OCI-LY3 (cell line): Measurements from ENCODE around the gene ZNF697.
"Not testable (repeated sequence)": the region's sequence is repeated elsewhere in the genome, so short reads cannot be mapped to it uniquely, and the experiment has no call there.

ENCODE experiments used
- H2AFZ ChIP-seq: fragments of 200-600, 300-600 bp; shearing (Covaris generic); 2 replicates; pipeline ENCODE4 v1.6.0; 2014; ENCODE audit warnings: antibody characterized with exemption, low read depth, low read length
- H3K27ac ChIP-seq: fragments of 200-600, 300-600 bp; sonication (generic); 2 replicates; pipeline ENCODE4 v1.5.1; 2014; ENCODE audit warnings: mild to moderate bottlenecking, low read length, moderate library complexity, mixed read lengths
- H3K27me3 ChIP-seq: fragments of 200-600, 300-600 bp; sonication (generic); 2 replicates; pipeline ENCODE4 v1.6.1; 2014; ENCODE audit warnings: low read depth, low read length, mixed read lengths
- H3K36me3 ChIP-seq: fragments of 200-600, 300-600 bp; sonication (generic); replicated peaks from 2 replicates; pipeline ENCODE3; 2014; ENCODE audit warnings: low read depth, low read length, mixed read lengths
- H3K4me1 ChIP-seq: fragments of 300-600, 200-600 bp; sonication (generic); 2 replicates; pipeline ENCODE4 v1.6.1; 2014; ENCODE audit warnings: low read length, mixed read lengths
- H3K4me2 ChIP-seq: fragments of 200-600, 300-600 bp; sonication (generic); 2 replicates; pipeline ENCODE4 v1.6.1; 2014; ENCODE audit warnings: low read length, mixed read lengths
- H3K4me3 ChIP-seq: fragments of 300-600, 200-600 bp; sonication (generic); 2 replicates; pipeline ENCODE4 v1.5.1; 2014; ENCODE audit warnings: antibody characterized with exemption, mild to moderate bottlenecking, low read length, moderate library complexity
- H3K79me2 ChIP-seq: fragments of 300-600, 200-600 bp; shearing (Covaris generic); 2 replicates; pipeline ENCODE4 v1.6.1; 2014; ENCODE audit warnings: mild to moderate bottlenecking, low read length, mixed read lengths
- H3K9ac ChIP-seq: fragments of 300-600, 200-600 bp; shearing (Covaris generic); 2 replicates; pipeline ENCODE4 v1.6.0; 2014; ENCODE audit warnings: mild to moderate bottlenecking, low read length, moderate library complexity
- H3K9me3 ChIP-seq: fragments of 200-600, 300-600 bp; shearing (Covaris generic); 2 replicates; pipeline ENCODE4 v1.6.1; 2014; ENCODE audit warnings: low read length, mixed read lengths; ENCODE audit not compliant: insufficient read depth
- H4K20me1 ChIP-seq: fragments of 200-600, 300-600 bp; sonication (generic); 2 replicates; pipeline ENCODE4 v1.6.1; 2016; ENCODE audit warnings: low read length, mixed read lengths; ENCODE audit not compliant: insufficient read depth
- EZH2phosphoT487 ChIP-seq: fragments of 200-600 bp; shearing (Covaris generic); IDR thresholded peaks from 2 replicates; pipeline ENCODE4 v1.6.1; 2018; ENCODE audit warnings: antibody characterized with exemption, mixed run types, low read depth
- TF ChIP-seq, protein P1 (sequence below): fragments of 200-600, 300-600 bp; sonication (generic); IDR thresholded peaks from 2 replicates; pipeline ENCODE4 v1.5.1; 2014; ENCODE audit warnings: antibody characterized with exemption, low read length, low read depth

Gene ZNF697

GRCh38 chr1:119588621-119589020, 59.4 kb downstream of the ZNF697 start:
- no peak overlapping the region for H3K4me3 ChIP-seq
- no peak overlapping the region for H3K4me2 ChIP-seq
- TF ChIP-seq, protein P1, sequence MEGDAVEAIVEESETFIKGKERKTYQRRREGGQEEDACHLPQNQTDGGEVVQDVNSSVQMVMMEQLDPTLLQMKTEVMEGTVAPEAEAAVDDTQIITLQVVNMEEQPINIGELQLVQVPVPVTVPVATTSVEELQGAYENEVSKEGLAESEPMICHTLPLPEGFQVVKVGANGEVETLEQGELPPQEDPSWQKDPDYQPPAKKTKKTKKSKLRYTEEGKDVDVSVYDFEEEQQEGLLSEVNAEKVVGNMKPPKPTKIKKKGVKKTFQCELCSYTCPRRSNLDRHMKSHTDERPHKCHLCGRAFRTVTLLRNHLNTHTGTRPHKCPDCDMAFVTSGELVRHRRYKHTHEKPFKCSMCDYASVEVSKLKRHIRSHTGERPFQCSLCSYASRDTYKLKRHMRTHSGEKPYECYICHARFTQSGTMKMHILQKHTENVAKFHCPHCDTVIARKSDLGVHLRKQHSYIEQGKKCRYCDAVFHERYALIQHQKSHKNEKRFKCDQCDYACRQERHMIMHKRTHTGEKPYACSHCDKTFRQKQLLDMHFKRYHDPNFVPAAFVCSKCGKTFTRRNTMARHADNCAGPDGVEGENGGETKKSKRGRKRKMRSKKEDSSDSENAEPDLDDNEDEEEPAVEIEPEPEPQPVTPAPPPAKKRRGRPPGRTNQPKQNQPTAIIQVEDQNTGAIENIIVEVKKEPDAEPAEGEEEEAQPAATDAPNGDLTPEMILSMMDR, result no peak
- TF ChIP-seq EZH2phosphoT487, result no peak
- H3K27ac ChIP-seq, result no peak overlapping the region
- H3K9me3 ChIP-seq, result no peaks in the 10 kb centered on the region
- H3K9ac ChIP-seq, result no peak overlapping the region
- no peaks in the 10 kb centered on the region for H3K36me3 ChIP-seq
- H2AFZ ChIP-seq, result no peak overlapping the region
- peaks cover 16% of the 10 kb centered on the region for H3K4me1 ChIP-seq
- H4K20me1 ChIP-seq, result no peaks in the 10 kb centered on the region
- H3K79me2 ChIP-seq, result no peaks in the 10 kb centered on the region
- H3K27me3 ChIP-seq, result 0 out of 2 replicates have a peak, but pooled peaks cover 4% of the 10 kb centered on the region

DNA sequence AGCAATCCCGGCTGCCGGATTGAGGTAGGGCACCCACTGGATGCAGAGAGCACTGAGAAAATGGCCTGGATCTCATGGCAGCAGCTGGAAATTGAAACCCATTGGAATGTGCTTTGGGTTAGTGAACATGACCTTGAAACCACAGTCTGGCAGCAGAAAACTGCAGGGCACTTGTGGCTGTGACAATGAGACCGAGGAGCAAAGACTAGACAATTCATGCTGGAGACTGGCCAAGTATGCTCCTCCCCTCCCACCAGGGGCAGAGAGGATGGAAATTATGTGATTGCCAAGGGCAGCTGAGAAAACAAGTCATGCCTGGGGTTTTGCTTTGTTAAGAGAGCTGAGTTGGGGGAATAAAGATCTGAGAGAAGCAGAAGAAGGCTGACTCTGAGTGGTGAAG, 60.7 kb downstream of the ZNF697 start:
- no peak for TF ChIP-seq EZH2phosphoT487
- no peaks in the 10 kb centered on the region for H3K36me3 ChIP-seq
- no peaks in the 10 kb centered on the region for H3K79me2 ChIP-seq
- H3K27ac ChIP-seq, result no peak overlapping the region
- no peak overlapping the region for H2AFZ ChIP-seq
- H4K20me1 ChIP-seq, result no peaks in the 10 kb centered on the region
- peaks cover 16% of the 10 kb centered on the region for H3K4me1 ChIP-seq
- H3K9me3 ChIP-seq, result no peaks in the 10 kb centered on the region
- H3K4me3 ChIP-seq, result no peak overlapping the region
- H3K4me2 ChIP-seq, result no peak overlapping the region
- H3K27me3 ChIP-seq, result no peaks in the 10 kb centered on the region
- H3K9ac ChIP-seq, result no peak overlapping the region

GRCh38 chr1:119585801-119586200, 62.3 kb downstream of the ZNF697 start:
- not testable (repeated sequence) for H3K79me2 ChIP-seq, H4K20me1 ChIP-seq, H3K4me3 ChIP-seq, H3K27me3 ChIP-seq, H2AFZ ChIP-seq, H3K36me3 ChIP-seq, H3K4me2 ChIP-seq, H3K9me3 ChIP-seq, H3K27ac ChIP-seq, H3K9ac ChIP-seq
- peaks cover 16% of the 10 kb centered on the region for H3K4me1 ChIP-seq

GRCh38 chr1:119582801-119583200, 65.3 kb downstream of the ZNF697 start:
- H3K4me1 ChIP-seq, result peaks cover 16% of the 10 kb centered on the region
- no peak overlapping the region for H3K27ac ChIP-seq
- H3K4me3 ChIP-seq, result no peak overlapping the region
- no peak overlapping the region for H3K9ac ChIP-seq
- H3K9me3 ChIP-seq, result no peaks in the 10 kb centered on the region
- no peaks in the 10 kb centered on the region for H3K36me3 ChIP-seq
- no peaks in the 10 kb centered on the region for H3K79me2 ChIP-seq
- H4K20me1 ChIP-seq, result no peaks in the 10 kb centered on the region
- no peak overlapping the region for H2AFZ ChIP-seq
- no peaks in the 10 kb centered on the region for H3K27me3 ChIP-seq
- TF ChIP-seq, protein P1, result peak; percentile 79
- TF ChIP-seq EZH2phosphoT487, result no peak
- no peak overlapping the region for H3K4me2 ChIP-seq

GRCh38 chr1:119581076-119581475, 67.0 kb downstream of the ZNF697 start:
- not testable (repeated sequence) for H3K9me3 ChIP-seq, H3K36me3 ChIP-seq, H3K4me3 ChIP-seq, H2AFZ ChIP-seq, H3K27me3 ChIP-seq, H4K20me1 ChIP-seq, H3K79me2 ChIP-seq, H3K4me2 ChIP-seq, H3K27ac ChIP-seq, H3K9ac ChIP-seq
- H3K4me1 ChIP-seq, result peaks cover 16% of the 10 kb centered on the region

DNA sequence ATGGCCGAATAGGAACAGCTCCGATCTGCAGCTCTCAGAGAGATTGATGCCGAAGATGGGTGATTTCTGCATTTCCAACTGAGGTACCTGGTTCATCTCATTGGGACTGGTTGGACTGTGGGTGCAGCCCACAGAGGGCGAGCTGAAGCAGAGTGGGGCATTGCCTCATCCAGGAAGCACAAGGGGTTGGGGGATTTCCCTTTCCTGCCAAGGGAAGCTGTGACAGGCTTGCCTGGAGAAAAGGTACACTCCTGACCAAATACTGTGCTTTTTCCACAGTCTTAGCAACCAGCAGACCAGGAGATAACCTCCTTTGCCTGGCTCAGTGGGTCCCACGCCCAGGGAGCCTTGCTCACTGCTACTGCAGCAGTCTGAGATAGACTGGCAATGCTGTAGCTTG, 74.2 kb downstream of the ZNF697 start:
- H3K9me3 ChIP-seq, result no peaks in the 10 kb centered on the region
- TF ChIP-seq, protein P1, result no peak
- TF ChIP-seq EZH2phosphoT487, result no peak
- H3K4me3 ChIP-seq, result no peak overlapping the region

DNA sequence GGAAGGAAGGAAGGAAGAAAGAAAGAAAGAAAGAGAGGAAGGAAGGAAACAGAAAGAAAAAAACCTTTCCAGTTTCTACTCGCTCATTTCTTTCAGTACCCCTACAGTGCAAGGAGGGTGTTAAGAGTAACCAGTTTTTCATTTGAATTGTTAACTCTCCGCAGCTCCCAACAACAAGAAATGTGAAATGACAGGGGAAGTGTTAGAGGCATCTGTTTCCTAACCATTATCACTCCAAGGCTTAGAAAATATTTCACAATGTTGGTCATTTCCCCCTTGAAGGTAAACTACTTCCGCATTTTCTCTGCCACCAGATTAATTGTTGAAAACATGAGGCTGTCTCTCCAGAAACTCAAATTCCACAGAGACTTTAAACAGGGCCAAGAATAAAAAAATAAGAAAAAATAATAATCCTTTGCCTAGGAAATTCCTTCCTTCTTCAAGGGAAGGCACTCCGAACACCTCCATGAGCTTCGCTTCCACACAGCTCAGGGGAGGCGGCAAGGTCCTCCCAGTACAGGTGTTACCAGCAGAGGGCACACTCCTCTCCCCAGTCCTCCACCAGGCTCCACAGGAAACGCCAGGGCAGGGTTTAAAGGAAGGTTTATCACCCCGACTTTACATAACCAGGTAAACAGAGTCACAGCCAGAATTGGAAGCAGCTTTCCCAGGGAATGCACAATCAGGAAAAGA, 78.0 kb downstream of the ZNF697 start:
- not testable (repeated sequence) for H3K27ac ChIP-seq, H3K9ac ChIP-seq, H3K36me3 ChIP-seq, H4K20me1 ChIP-seq, H3K27me3 ChIP-seq, H3K4me2 ChIP-seq, H3K9me3 ChIP-seq, H3K4me3 ChIP-seq, H3K79me2 ChIP-seq, H2AFZ ChIP-seq
- peaks cover 43% of the 10 kb centered on the region for H3K4me1 ChIP-seq

More for the DNA sequence above, 74.2 kb downstream of the ZNF697 start:
- Histone ChIP-seq H3K27me3 (no peaks in the 10 kb centered on the region), H2AFZ (no peak overlapping the region), H3K9ac (no peak overlapping the region), H3K36me3 (no peaks in the 10 kb centered on the region), H4K20me1 (no peaks in the 10 kb centered on the region), H3K4me2 (no peak overlapping the region), H3K27ac (no peak overlapping the region), H3K79me2 (no peaks in the 10 kb centered on the region), H3K4me1 (peaks cover 17% of the 10 kb centered on the region)
